Thoracic aorta (tissue), 2 donors: Measurements from ENCODE around the gene GRM6. TPM values are rescaled to one million over a fixed set of nuclear protein-coding genes. Genes with fewer than 3 reads are reported as not detected.

Experiments
- ATAC-seq: fragments of 150-250 bp; one replicate; pipeline ENCODE4 v1.8.0; 2017; ENCODE audit warnings: low read depth; ENCODE audit not compliant: insufficient number of reproducible peaks, low FRiP score
- DNase-seq: peaks from one replicate; pipeline ENCODE4 v3.0.0-alpha.2; 2020; ENCODE audit warnings: low spot score
- H3K27ac ChIP-seq, 2 donors: fragments of 200-600 bp; sonication (generic); 1 replicate in 1 of 2; 2 replicates in 1 of 2; pipeline ENCODE4 v1.5.1; 2016; ENCODE audit warnings: mild to moderate bottlenecking in 2 of 2, moderate library complexity in 2 of 2
- H3K27me3 ChIP-seq: fragments of 200-600 bp; sonication (generic); replicated peaks from 2 replicates; pipeline ENCODE4 v1.6.0; 2016; ENCODE audit warnings: mild to moderate bottlenecking; ENCODE audit not compliant: insufficient read depth
- H3K36me3 ChIP-seq: fragments of 200-600 bp; sonication (generic); one replicate; pipeline ENCODE4 v1.5.1; 2016
- H3K4me1 ChIP-seq, 2 donors: fragments of 200-600 bp; sonication (generic); 1 replicate in 1 of 2; 2 replicates in 1 of 2; pipeline versions ENCODE4 v1.5.1 to v1.6.0; 2016; ENCODE audit warnings: low read depth in 2 of 2, mild to moderate bottlenecking in 1 of 2; ENCODE audit not compliant: control insufficient read depth in 1 of 2
- H3K4me3 ChIP-seq: fragments of 200-600 bp; sonication (generic); 2 replicates; pipeline ENCODE4 v1.5.1; 2016; ENCODE audit warnings: mild to moderate bottlenecking
- H3K9me3 ChIP-seq: fragments of 200-600 bp; sonication (generic); 2 replicates; pipeline ENCODE4 v1.5.1; 2016
- total RNA-seq, 2 donors: library from RNA; depleted of rRNA; stranded (reverse); fragments of >200 nt; gene quantifications; one replicate each; pipeline versions ENCODE4 v1.1.0 to v1.2.3, GENCODE V29; 2016
- TF ChIP-seq, protein P1 (sequence below): fragments of 200-600 bp; sonication (generic); IDR thresholded peaks from one replicate; pipeline ENCODE4 v1.5.1; 2019; ENCODE audit warnings: antibody characterized with exemption

GRM6 gene
- total RNA-seq, 2 donors from 2014 or later: not detected

DNA sequence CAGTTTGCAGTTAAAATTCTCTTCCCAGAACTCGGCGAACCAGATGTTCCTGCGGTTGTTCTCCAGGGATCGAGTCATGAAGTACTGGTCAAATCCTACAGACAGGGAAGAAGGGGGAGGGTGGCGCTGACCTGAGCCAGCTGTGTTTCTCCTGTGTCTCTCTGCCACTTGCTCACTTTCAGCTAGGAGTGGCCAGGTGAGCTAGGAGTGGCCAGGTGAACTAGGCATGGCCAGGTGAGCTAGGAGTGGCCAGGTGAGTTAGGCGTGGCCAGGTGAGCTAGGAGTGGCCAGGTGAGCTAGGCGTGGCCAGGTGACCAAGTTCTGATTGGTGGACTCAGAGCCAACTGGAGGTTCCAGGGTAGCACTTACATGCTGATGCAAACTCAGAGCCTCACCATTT is 5.8 kb downstream of the GRM6 start:
- Histone ChIP-seq H3K27ac (no peak overlapping the region), H3K36me3 (no peaks in the 10 kb centered on the region), H3K4me3 (no peak overlapping the region), H3K4me1 (no peaks in the 10 kb centered on the region), H3K9me3 (peaks cover 33% of the 10 kb centered on the region), H3K27me3 (no peaks in the 10 kb centered on the region)
- ATAC-seq (no peak), DNase-seq (no peak)
- TF ChIP-seq, protein P1, sequence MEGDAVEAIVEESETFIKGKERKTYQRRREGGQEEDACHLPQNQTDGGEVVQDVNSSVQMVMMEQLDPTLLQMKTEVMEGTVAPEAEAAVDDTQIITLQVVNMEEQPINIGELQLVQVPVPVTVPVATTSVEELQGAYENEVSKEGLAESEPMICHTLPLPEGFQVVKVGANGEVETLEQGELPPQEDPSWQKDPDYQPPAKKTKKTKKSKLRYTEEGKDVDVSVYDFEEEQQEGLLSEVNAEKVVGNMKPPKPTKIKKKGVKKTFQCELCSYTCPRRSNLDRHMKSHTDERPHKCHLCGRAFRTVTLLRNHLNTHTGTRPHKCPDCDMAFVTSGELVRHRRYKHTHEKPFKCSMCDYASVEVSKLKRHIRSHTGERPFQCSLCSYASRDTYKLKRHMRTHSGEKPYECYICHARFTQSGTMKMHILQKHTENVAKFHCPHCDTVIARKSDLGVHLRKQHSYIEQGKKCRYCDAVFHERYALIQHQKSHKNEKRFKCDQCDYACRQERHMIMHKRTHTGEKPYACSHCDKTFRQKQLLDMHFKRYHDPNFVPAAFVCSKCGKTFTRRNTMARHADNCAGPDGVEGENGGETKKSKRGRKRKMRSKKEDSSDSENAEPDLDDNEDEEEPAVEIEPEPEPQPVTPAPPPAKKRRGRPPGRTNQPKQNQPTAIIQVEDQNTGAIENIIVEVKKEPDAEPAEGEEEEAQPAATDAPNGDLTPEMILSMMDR: no peak

DNA sequence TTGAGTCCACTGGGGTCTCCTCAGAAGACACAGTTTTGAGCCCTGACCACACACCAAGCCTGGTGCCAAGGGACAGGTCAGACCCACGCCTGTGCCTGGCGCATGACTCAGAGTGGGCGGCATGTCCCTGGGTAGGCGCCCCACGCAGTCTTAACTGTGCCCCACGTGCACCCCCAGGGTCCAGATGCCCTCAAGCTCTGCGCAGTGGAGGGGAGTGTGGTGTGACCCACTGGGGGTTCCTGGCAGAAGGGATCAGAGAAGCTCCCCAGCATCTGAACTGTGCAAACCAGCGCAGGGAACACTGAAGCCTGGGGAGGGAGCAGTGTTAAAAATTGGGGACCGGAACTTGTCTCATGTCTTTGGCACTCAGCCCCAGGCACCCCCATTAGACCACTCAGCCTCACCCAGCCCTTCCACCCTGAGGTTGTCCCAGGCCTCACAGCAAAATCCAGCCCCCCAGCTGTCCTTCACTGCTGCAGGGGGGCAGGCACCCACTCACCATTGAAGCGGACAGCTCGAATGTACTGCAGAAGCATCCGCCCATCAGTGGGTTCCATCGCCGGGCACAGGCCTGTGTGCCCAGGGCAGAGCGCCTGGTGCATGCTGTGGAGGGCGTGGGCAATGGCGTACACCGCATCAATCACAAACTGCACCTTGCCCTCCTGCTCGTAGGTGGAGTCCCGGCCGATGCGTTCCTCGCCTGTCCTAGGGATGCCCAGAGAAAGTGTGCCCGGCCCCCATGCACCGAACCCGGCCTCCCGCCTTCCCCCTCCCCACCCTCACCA is 6.5 kb downstream of the GRM6 start:
- H3K4me1 ChIP-seq: no peaks in the 10 kb centered on the region
- H3K27ac ChIP-seq: no peak overlapping the region
- DNase-seq (no peak), ATAC-seq (no peak)
- H3K27me3 ChIP-seq: no peaks in the 10 kb centered on the region
- H3K9me3 ChIP-seq: peaks cover 39% of the 10 kb centered on the region
- TF ChIP-seq, protein P1: no peak
- H3K4me3 ChIP-seq: no peak overlapping the region
- H3K36me3 ChIP-seq: no peaks in the 10 kb centered on the region

DNA sequence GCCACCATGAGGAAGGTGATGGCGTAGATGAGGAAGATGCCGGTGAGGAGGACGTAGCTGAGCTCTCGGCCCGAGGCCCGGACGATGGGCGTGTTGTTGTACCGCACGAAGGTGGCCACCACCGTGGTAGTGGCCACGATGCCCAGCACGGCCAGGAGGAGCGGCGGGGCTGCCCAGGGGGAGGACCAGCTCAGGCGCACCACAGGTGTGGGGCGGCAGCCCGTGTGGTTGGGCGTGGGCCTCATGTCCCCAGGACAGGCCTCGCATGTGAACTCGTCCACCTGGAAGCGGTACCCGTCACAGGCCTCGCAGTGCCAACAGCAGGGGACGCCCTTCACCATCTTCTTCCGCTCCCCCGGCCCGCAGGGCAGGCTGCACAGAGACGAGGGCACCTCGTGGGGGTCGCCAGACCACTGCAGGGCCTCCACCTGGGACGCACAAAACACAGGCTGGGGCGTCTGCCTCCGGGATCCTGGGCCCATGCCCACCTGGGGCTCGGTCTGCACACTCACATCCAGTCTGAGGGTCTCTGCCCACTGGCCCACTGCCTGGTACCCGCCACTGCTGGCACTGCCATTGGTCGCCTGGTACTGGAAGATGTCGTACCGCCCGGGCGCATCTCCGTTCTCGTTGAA is 8.7 kb downstream of the GRM6 start:
- H3K27ac ChIP-seq: no peak overlapping the region
- no peaks in the 10 kb centered on the region for H3K36me3 ChIP-seq
- H3K9me3 ChIP-seq: peaks cover 47% of the 10 kb centered on the region
- ATAC-seq (no peak), DNase-seq (no peak)
- no peak overlapping the region for H3K4me3 ChIP-seq
- H3K27me3 ChIP-seq: no peaks in the 10 kb centered on the region
- TF ChIP-seq, protein P1: no peak
- no peaks in the 10 kb centered on the region for H3K4me1 ChIP-seq

DNA sequence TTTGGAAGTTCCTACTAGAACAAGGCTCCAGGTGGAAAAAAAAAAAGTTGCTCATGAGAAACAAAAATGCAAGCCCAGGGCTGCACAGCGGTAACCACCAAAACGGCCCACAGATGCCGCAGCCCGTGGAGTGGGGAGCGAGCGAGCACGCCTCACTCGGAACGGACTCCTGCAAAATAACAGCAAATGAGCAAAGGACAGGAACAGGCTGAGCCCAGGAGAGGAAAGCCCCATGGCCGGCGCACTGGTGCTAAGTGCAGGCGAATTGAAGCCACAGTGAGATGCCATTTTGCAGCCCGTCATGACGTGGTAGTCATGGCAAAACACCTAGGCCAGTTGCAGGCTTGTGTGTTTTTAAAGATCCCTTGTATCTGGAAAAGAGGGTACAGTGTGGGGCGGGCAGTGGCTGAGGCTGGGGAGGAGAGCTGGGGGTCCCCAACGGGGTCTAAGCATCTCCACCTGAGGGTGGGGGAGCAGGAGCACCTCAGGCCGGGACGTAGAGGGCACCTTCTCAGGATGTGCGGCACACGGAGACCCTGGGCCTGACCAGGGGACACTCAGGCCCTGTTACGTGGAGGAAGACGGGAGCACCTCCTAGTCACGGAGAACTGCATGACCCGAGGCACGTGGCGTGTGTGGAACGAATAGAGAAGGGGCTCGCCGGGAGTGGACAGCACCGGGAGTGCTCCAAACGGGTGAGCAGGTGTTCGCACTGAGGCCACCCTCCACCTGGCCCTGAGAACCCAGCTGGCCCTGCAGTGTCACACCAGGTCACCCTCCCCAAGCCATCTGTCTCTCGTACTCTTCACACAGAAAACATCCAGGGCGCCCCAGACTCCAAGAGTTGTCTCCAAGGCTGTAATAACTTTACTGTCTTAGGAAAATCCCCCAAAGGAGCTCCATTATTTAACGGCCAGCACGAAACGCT is 10.7 kb downstream of the GRM6 start:
- Histone ChIP-seq H3K9me3 (peaks cover 49% of the 10 kb centered on the region), H3K27me3 (no peaks in the 10 kb centered on the region)

More for the DNA sequence above, 10.7 kb downstream of the GRM6 start:
- Histone ChIP-seq H3K4me1 (no peaks in the 10 kb centered on the region), H3K36me3 (no peaks in the 10 kb centered on the region), H3K27ac (no peak overlapping the region), H3K4me3 (no peak overlapping the region)
- ATAC-seq: no peak
- DNase-seq: no peak
- TF ChIP-seq, protein P1: no peak
